NCI-H510A treated with DMSO at 0.1 percent for 48 hours (cell line): ENCODE data around the gene GLIS1.

Experiments
- DNase-seq: peaks from one replicate; lab custom pipeline; 2025; lab: John Stamatoyannopoulos, UW

Gene GLIS1

GRCh38 chr1:53678938-53679825 is 59.8 kb downstream of the GLIS1 start:
- no peak for DNase-seq

GRCh38 chr1:53678507-53678906 is 60.5 kb downstream of the GLIS1 start:
- no peak for DNase-seq

GRCh38 chr1:53678046-53678445 is 60.9 kb downstream of the GLIS1 start:
- DNase-seq = no peak

GRCh38 chr1:53677486-53677885 is 61.5 kb downstream of the GLIS1 start:
- no peak for DNase-seq

- no peak for DNase-seq
These were observed 66.2 kb downstream of the GLIS1 start for GRCh38 chr1:53672785-53673184.

GRCh38 chr1:53672243-53672642 is 66.7 kb downstream of the GLIS1 start:
- no peak for DNase-seq

GRCh38 chr1:53669621-53670191 is 69.3 kb downstream of the GLIS1 start:
- DNase-seq = no peak

- no peak for DNase-seq
These were observed 72.4 kb downstream of the GLIS1 start for GRCh38 chr1:53666566-53666965.

- DNase-seq = no peak
These were observed 73.0 kb downstream of the GLIS1 start for GRCh38 chr1:53665996-53666395.

GRCh38 chr1:53663529-53664300 is 75.2 kb downstream of the GLIS1 start:
- no peak for DNase-seq

GRCh38 chr1:53662951-53663350 is 76.0 kb downstream of the GLIS1 start:
- DNase-seq = no peak

- DNase-seq = no peak
These were observed 76.8 kb downstream of the GLIS1 start for GRCh38 chr1:53662169-53662568.

GRCh38 chr1:53661496-53661895 is 77.5 kb downstream of the GLIS1 start:
- no peak for DNase-seq

- DNase-seq = no peak
These were observed 78.3 kb downstream of the GLIS1 start for GRCh38 chr1:53660666-53661065.

- DNase-seq = no peak
These were observed 79.5 kb downstream of the GLIS1 start for GRCh38 chr1:53659436-53659835.

- no peak for DNase-seq
These were observed 80.3 kb downstream of the GLIS1 start for GRCh38 chr1:53658489-53659230.

- DNase-seq = no peak
These were observed 81.0 kb downstream of the GLIS1 start for GRCh38 chr1:53657891-53658396.

GRCh38 chr1:53657531-53657805 is 81.5 kb downstream of the GLIS1 start:
- DNase-seq = no peak

- no peak for DNase-seq
These were observed 82.0 kb downstream of the GLIS1 start for GRCh38 chr1:53656747-53657530.

- DNase-seq = no peak
These were observed 82.8 kb downstream of the GLIS1 start for GRCh38 chr1:53655931-53656746.
